ENCODE measurements around the gene OR8I2.

GRCh38 chr11:56122073-56122472, 29.0 kb downstream of the OR8I2 start, which contains the start of gene OR8H3:
- TF ChIP-seq CTCF (IDR thresholded peaks at IDR 0.05) (no peak), POLR2A (IDR thresholded peaks at IDR 0.05) (no peak)
